NCI-H1436 (cell line): ENCODE results near the gene VPS54.
"Not testable (repeated sequence)": the region's sequence is repeated elsewhere in the genome, so short reads cannot be mapped to it uniquely, and the experiment has no call there.

Experiments used
- DNase-seq: peaks from one replicate; lab custom pipeline; 2025; lab: John Stamatoyannopoulos, UW

Gene VPS54

DNA sequence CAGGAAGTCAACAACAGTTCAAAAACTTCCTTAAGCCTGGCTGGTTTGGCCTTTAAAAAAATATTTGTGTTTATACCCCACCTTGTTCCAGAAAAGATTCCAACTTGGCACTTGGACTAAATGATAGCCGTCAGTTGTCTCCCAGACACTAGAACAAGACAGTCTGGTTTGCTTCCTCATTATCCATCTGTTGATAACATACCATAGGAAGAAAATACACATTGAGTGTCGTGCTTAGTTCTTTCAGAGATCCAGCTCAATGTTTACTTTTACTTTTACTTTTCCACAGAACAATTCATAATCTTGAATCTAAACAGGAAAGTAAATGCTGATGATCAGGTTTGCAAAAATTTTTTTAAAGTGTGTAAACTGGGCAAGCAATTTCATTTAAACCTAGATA is 2.4 kb upstream of the VPS54 start:
- DNase-seq: no peak

GRCh38 chr2:64019975-64020528 is 824 bp upstream of the VPS54 start:
- no peak for DNase-seq

DNA sequence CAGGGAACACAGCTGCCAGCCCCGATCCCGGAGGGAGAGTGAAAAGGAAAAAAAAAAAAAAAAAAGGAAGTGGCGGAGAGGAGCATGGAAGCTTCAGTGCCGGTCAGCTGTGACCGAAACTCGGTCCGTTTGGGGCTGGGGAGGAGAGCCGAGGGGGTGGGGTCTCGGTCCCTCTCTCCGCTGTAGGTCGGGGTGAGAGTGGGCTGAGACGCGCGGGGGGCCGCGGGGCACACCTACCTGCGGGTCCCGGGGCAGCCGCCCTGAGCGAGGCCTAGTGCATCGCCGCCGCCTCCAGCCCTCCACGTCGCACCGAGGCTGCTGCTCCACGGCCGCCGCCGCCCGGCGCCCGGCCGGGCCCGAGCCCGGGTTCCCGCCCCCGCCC is 536 bp downstream of the VPS54 start:
- no peak for DNase-seq

- no peak for DNase-seq
These were observed 1.2 kb downstream of the VPS54 start for GRCh38 chr2:64017811-64018700.

DNA sequence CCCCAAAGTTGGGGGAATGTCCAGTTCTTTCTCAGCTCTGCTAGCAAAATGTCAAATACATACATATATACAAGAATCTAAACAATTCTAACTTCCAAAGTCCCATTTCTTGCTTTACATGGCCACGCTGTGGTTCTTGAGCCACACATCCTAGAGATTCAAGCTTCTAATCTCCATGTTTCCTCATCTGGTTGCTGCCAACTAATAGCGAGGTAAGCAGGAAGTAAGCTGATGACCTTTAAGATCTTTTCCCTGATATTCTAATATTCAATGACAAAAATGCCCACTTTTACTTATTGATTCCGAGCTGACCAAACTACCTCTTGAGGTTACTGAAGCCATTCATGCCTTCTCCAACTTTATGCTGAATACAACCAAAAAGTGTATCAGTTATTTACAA is 3.3 kb downstream of the VPS54 start:
- DNase-seq: no peak

- no peak for DNase-seq
These were observed 3.8 kb downstream of the VPS54 start for GRCh38 chr2:64015391-64015790.

DNA sequence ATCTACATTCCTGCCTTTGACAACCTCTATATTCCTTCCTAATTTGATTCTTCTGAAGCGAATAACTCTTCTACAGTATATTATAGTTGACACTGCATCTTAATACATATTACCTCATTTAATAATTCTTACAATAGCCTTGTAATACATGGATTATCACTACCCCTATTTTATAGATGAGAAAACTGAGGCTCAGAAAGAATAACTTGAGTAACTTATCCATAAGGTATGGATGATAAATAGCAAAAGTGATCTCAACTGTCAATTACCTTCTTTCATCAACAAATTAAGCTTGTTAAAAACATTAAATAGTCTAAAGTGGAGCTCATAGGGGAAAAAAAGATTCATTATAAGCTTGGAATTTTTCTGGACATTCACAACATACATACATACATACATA is 4.6 kb downstream of the VPS54 start:
- no peak for DNase-seq

- DNase-seq: no peak
These were observed 6.2 kb downstream of the VPS54 start for GRCh38 chr2:64013053-64013452.

DNA sequence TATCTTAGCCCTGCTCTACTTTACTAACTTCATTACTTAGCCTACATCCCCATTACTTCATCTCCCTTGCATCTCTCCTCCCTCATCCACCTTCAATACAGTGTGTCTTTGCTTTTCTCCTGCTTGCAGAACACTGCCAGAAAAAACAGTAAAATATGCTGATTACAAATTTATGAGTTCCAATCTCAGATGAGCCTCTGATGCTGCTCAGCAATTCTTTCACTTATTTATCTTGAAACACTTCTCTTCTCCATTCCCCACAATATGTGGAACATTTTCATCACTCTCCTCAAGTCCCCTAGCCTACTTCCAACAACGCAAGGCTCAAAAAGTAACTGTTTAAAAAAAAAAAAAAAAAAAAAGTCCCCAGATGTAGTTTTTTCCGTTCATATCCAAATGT is 7.1 kb downstream of the VPS54 start:
- DNase-seq: no peak

- no peak for DNase-seq
These were observed 10.7 kb downstream of the VPS54 start for GRCh38 chr2:64008434-64009009.

DNA sequence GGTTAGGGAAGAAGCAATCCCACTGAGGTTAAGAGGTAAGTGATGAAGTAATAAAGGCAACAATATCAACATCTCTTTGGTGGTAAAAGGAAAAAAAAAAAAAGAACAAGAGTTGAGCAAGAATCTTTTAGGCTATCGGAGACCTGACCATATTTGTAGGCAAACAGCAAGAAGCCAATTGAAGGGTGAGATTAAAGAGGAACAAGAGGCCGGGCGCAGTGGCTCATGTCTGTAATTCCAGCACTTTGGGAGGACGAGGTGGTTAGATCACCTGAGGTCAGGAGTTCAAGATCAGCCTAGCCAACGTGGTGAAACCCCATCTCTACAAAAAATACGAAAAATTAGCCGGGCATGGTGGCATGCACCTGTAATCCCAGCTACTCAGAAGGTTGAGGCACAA is 11.3 kb downstream of the VPS54 start:
- DNase-seq: no peak

DNA sequence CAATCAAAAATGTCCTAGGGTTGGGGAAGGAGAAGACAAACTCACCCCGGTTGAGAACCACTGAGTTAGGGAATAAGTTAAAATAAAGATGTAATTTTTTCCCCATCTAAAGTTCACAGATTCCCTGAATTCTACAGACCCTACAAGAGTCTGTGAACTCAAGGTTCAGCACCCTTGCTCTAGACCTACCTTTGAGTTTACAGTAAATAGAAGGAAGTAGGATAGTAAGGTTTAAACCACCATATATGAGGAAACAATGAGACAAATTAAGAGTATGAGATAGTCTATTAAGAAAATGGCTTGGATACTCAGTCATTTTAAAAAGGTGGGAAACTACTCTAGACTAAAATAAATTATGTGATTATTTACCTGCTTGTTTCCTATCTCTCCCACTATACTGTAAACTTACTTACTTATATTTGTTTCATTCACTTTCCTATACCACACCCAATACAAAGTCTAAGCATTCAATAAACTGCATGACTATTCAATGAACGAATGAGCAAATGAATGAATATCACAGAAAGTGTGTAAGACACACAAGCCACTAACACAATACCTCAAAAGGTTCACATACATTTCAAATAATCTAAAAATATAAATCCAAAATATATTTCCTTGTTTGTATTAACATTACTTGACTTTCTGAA is 13.4 kb downstream of the VPS54 start:
- DNase-seq: no peak

DNA sequence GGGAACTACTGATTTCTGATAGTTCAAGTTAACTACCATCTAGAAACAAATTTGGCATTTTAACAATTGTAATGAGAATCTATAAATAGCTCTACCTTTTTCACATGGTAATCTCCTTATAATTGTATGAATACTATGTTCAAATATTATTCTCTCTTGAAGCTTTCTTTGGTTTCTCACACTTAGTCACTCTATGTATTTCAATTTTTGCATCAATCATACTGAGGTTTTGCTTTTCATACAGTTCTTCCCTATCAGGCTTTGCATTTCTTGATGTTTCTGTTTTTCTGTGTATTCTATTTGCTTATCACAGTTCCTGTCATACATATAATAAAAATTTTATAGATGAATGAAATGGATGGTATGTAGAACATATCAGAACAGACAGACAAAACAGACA is 16.0 kb downstream of the VPS54 start:
- no peak for DNase-seq

GRCh38 chr2:64001382-64002101 is 17.7 kb downstream of the VPS54 start:
- no peak for DNase-seq

GRCh38 chr2:64000630-64001381 is 18.4 kb downstream of the VPS54 start:
- DNase-seq: no peak

DNA sequence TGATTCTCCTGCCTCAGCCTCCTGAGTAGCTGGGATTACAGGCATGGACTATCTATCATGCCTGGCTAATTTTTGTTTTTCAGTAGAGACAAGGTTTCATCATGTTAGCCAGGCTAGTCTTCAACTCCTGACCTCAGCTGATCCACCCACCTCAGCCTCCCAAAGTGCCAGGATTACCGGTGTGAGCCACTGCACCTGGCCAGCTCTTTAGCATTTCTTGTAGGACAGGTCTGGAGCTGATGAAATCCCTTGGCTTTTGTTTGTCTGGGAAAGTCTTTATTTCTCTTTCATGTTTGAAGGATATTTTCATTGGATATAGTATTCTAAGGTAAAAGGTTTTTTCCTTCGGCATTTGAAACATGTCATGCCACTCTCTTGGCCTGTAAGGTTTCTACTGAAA is 20.2 kb downstream of the VPS54 start:
- no peak for DNase-seq

DNA sequence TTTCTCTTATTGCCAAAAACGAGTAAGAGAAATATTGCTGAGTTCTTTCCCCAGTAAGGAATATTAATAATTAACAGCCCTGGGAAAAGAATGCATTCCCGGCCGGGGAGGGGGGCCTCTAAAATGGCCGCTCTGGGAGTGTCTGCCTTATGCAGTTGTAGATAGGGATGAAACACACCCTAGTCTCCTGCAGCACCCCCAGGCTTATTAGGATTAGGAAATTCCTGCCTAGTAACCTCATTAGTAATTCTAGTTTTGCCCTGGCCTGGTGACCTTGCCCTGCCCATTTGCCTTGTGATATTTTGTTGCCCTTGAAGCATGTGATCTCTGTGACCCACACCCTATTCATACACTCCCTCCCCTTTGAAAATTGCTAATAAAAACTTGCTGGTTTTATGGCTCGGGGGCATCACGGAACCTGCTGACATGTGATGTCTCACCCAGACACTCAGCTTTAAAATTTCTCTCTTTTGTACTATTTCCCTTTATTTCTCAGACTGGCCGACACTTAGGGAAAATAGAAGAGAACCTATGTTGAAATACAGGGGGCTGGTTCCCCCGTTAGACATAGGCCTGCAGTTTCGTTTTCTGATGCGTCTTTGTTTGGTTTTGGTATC is 22.5 kb downstream of the VPS54 start:
- DNase-seq: not testable (repeated sequence)

DNA sequence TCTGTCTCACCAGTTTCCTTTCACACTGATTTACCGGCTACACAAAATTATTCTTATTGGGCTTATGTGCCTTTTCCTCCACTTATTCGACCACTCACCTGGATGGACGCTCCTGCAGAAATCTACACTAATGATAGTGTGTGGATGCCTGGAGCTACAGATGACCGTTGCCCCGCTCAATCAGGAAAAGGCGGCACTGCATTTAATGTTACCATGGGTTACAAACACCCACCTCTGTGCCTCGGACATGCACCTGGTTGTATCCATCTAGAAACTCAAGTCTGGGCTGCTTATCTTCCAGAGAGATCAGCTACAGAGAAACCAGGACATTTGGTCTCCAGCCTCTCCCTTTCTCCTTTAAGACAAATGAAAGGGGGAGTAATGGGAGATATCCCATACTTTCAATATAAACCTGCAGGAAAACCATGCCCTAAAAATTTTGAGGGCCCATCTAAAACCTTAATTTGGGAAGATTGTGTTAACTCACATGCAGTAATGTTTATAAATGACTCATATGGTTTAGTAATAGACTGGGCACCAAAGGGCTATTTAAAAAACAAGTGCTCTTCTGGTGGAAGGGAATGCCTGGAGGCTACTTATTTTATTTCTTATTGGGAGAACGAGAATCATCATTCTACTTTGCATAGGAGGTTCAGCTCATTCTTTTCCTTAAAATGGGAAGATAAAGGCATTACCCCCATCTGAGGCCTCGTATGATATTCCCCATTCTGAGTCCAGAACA is 24.7 kb downstream of the VPS54 start:
- DNase-seq: not testable (repeated sequence)

DNA sequence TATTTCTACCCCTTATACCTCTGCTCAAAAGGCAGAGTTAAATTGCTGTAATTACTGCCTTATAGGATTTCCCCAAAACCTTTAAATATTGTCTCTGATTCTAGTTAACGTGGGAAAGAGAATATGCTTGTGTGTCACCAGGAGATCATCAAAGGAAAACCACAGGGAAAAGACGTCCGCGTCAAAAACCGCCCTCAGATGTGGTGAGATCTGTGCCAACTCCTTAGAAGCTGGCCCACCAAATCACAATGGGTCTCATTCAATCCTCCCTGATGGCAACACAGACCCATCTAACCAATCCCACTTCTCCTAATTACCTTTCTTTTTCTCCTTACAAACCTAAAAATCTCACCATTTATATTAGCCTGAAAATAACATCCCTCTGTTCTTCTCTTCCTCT is 25.4 kb downstream of the VPS54 start:
- no peak for DNase-seq

GRCh38 chr2:63993130-63993584 is 26.1 kb downstream of the VPS54 start:
- not testable (repeated sequence) for DNase-seq
